ENCODE data around the gene IL1RAPL1. TPM values are rescaled to one million over a fixed set of nuclear protein-coding genes. Genes with fewer than 3 reads are reported as not detected.

IL1RAPL1 gene
- polyA plus RNA-seq, 1 donor from 2014 or later = not detected

GRCh38 chrX:29243942-29244341 is 656.7 kb downstream of the IL1RAPL1 start:
- H3K79me2 ChIP-seq (replicated peaks; ENCODE audit: insufficient read depth, low read length) = no peaks in the 10 kb centered on the region
- no peaks in the 10 kb centered on the region for H3F3A ChIP-seq (ENCODE audit: insufficient read depth, low read length, poor library complexity, severe bottlenecking)
- no peak overlapping the region for H3K4me3 ChIP-seq (ENCODE audit: low read length)
- no peaks in the 10 kb centered on the region for H3K27me3 ChIP-seq (ENCODE audit: insufficient read depth, low read depth, low read length)
- no peak overlapping the region for H3K9ac ChIP-seq (ENCODE audit: low read length)
- H4K20me1 ChIP-seq (ENCODE audit: insufficient read depth) = no peaks in the 10 kb centered on the region
- no peaks in the 10 kb centered on the region for H3K9me2 ChIP-seq (ENCODE audit: insufficient read depth, low read length)
- TF ChIP-seq EP300 (conservative IDR thresholded peaks at IDR 0.05; ENCODE audit: poor library complexity, severe bottlenecking) (peak; percentile 88), TAF1 (IDR thresholded peaks at IDR 0.05; ENCODE audit: low read depth) (no peak), POLR2AphosphoS5 (IDR thresholded peaks at IDR 0.05) (peak; percentile 63), SMC3 (conservative IDR thresholded peaks at IDR 0.05; ENCODE audit: poor library complexity) (no peak), RAD21 (conservative IDR thresholded peaks at IDR 0.05) (no peak)
- H3K4me2 ChIP-seq (ENCODE audit: low read length) = no peak overlapping the region
- H3K36me3 ChIP-seq (ENCODE audit: insufficient read depth, low read length) = no peaks in the 10 kb centered on the region
- peak overlapping the region; percentile 20 for H3K27ac ChIP-seq (ENCODE audit: low read length)
- H3K9me3 ChIP-seq (ENCODE audit: low read length) = no peaks in the 10 kb centered on the region
- no peak overlapping the region for H2AFZ ChIP-seq (ENCODE audit: low read depth, low read length)

- no peak overlapping the region for H3K27ac ChIP-seq (ENCODE audit: low read length)
- H3K27me3 ChIP-seq (ENCODE audit: insufficient read depth, low read depth, low read length) = no peaks in the 10 kb centered on the region
- H3F3A ChIP-seq (ENCODE audit: insufficient read depth, low read length, poor library complexity, severe bottlenecking) = no peaks in the 10 kb centered on the region
- no peak overlapping the region for H3K9ac ChIP-seq (ENCODE audit: low read length)
- H3K79me2 ChIP-seq (replicated peaks; ENCODE audit: insufficient read depth, low read length) = no peaks in the 10 kb centered on the region
- H4K20me1 ChIP-seq (ENCODE audit: insufficient read depth) = no peaks in the 10 kb centered on the region
- H3K4me3 ChIP-seq (ENCODE audit: low read length) = no peak overlapping the region
- no peak overlapping the region for H3K4me2 ChIP-seq (ENCODE audit: low read length)
- no peaks in the 10 kb centered on the region for H3K9me2 ChIP-seq (ENCODE audit: insufficient read depth, low read length)
- no peak overlapping the region for H2AFZ ChIP-seq (ENCODE audit: low read depth, low read length)
- TF ChIP-seq EP300 (conservative IDR thresholded peaks at IDR 0.05; ENCODE audit: poor library complexity, severe bottlenecking) = peak; percentile 84
- peak; percentile 70 for TF ChIP-seq POLR2AphosphoS5 (IDR thresholded peaks at IDR 0.05)
- peak; percentile 59 for TF ChIP-seq REST (IDR thresholded peaks at IDR 0.05; ENCODE audit: borderline replicate concordance)
- no peak for TF ChIP-seq CTCF (IDR thresholded peaks at IDR 0.05; ENCODE audit: poor library complexity, severe bottlenecking)
- no peaks in the 10 kb centered on the region for H3K36me3 ChIP-seq (ENCODE audit: insufficient read depth, low read length)
- no peaks in the 10 kb centered on the region for H3K9me3 ChIP-seq (ENCODE audit: low read length)
Measured at GRCh38 chrX:29254515-29254914, 667.3 kb downstream of the IL1RAPL1 start.

- no peak overlapping the region for H3K4me3 ChIP-seq (ENCODE audit: low read length)
- H3K9me3 ChIP-seq (ENCODE audit: low read length) = no peaks in the 10 kb centered on the region
- no peak for TF ChIP-seq EZH2 (IDR thresholded peaks at IDR 0.05; ENCODE audit: borderline replicate concordance, insufficient read depth, low read length, poor library complexity, severe bottlenecking)
- TF ChIP-seq REST (IDR thresholded peaks at IDR 0.05; ENCODE audit: borderline replicate concordance) = peak; percentile 87
- no peak for TF ChIP-seq POLR2AphosphoS5 (IDR thresholded peaks at IDR 0.05)
- no peak for TF ChIP-seq TAF1 (IDR thresholded peaks at IDR 0.05; ENCODE audit: low read depth)
- no peak for TF ChIP-seq RAD21 (conservative IDR thresholded peaks at IDR 0.05)
- TF ChIP-seq SMC3 (conservative IDR thresholded peaks at IDR 0.05; ENCODE audit: poor library complexity) = no peak
- TF ChIP-seq EP300 (conservative IDR thresholded peaks at IDR 0.05; ENCODE audit: poor library complexity, severe bottlenecking) = no peak
- TF ChIP-seq MXI1 (conservative IDR thresholded peaks at IDR 0.05; ENCODE audit: poor library complexity, severe bottlenecking) = no peak
- no peaks in the 10 kb centered on the region for H3K9me2 ChIP-seq (ENCODE audit: insufficient read depth, low read length)
- no peaks in the 10 kb centered on the region for H3K27me3 ChIP-seq (ENCODE audit: insufficient read depth, low read depth, low read length)
- H2AFZ ChIP-seq (ENCODE audit: low read depth, low read length) = no peak overlapping the region
- no peaks in the 10 kb centered on the region for H4K20me1 ChIP-seq (ENCODE audit: insufficient read depth)
- H3K9ac ChIP-seq (ENCODE audit: low read length) = no peak overlapping the region
- H3K79me2 ChIP-seq (replicated peaks; ENCODE audit: insufficient read depth, low read length) = no peaks in the 10 kb centered on the region
- no peaks in the 10 kb centered on the region for H3F3A ChIP-seq (ENCODE audit: insufficient read depth, low read length, poor library complexity, severe bottlenecking)
- H3K4me2 ChIP-seq (ENCODE audit: low read length) = no peak overlapping the region
- H3K36me3 ChIP-seq (ENCODE audit: insufficient read depth, low read length) = no peaks in the 10 kb centered on the region
- no peak overlapping the region for H3K27ac ChIP-seq (ENCODE audit: low read length)
Measured at GRCh38 chrX:29257521-29257920, 670.3 kb downstream of the IL1RAPL1 start.
